Raji (cell line): ENCODE data around the gene MS4A14.

ENCODE experiments used
- POLR2A ChIP-seq: IDR thresholded peaks from 2 replicates; pipeline ENCODE4 v1.6.1; 2011; ENCODE audit warnings: low read depth, low read length, control low read depth; ENCODE audit not compliant: insufficient read depth

Gene MS4A14

GRCh38 chr11:60396382-60396781 is at the start of gene MS4A14:
MS4A14 (plus strand) TSS chr11:60396459; CDS start chr11:60396579, 120 bp downstream.
- TF ChIP-seq POLR2A: no peak

- TF ChIP-seq POLR2A: no peak
These were observed 49.0 kb upstream of the MS4A14 start for GRCh38 chr11:60347084-60347797.

GRCh38 chr11:60348116-60348515 is 48.1 kb upstream of the MS4A14 start:
- TF ChIP-seq POLR2A: no peak

- TF ChIP-seq POLR2A: no peak
These were observed 46.3 kb upstream of the MS4A14 start for GRCh38 chr11:60349990-60350389.

GRCh38 chr11:60357771-60358170 is 38.5 kb upstream of the MS4A14 start:
- no peak for TF ChIP-seq POLR2A

- no peak for TF ChIP-seq POLR2A
These were observed 35.6 kb upstream of the MS4A14 start for GRCh38 chr11:60360621-60361020.

GRCh38 chr11:60362241-60362640 is 34.0 kb upstream of the MS4A14 start:
- TF ChIP-seq POLR2A: no peak

- TF ChIP-seq POLR2A: no peak
These were observed 32.5 kb upstream of the MS4A14 start for GRCh38 chr11:60363542-60364470.

GRCh38 chr11:60367009-60367408 is 29.2 kb upstream of the MS4A14 start:
- no peak for TF ChIP-seq POLR2A

GRCh38 chr11:60367896-60368295 is 28.4 kb upstream of the MS4A14 start:
- TF ChIP-seq POLR2A: no peak

- no peak for TF ChIP-seq POLR2A
These were observed 25.9 kb upstream of the MS4A14 start for GRCh38 chr11:60370252-60370810.

- TF ChIP-seq POLR2A: no peak
These were observed 25.4 kb upstream of the MS4A14 start for GRCh38 chr11:60370811-60371298.

GRCh38 chr11:60371386-60371785 is 24.9 kb upstream of the MS4A14 start:
- no peak for TF ChIP-seq POLR2A

- TF ChIP-seq POLR2A: no peak
These were observed 24.4 kb upstream of the MS4A14 start for GRCh38 chr11:60371854-60372253.

GRCh38 chr11:60372767-60373166 is 23.5 kb upstream of the MS4A14 start:
- no peak for TF ChIP-seq POLR2A
